Measurements from ENCODE around the gene CRTC2.
"Not testable (repeated sequence)": the region's sequence is repeated elsewhere in the genome, so short reads cannot be mapped to it uniquely, and the experiment has no call there.

DNA sequence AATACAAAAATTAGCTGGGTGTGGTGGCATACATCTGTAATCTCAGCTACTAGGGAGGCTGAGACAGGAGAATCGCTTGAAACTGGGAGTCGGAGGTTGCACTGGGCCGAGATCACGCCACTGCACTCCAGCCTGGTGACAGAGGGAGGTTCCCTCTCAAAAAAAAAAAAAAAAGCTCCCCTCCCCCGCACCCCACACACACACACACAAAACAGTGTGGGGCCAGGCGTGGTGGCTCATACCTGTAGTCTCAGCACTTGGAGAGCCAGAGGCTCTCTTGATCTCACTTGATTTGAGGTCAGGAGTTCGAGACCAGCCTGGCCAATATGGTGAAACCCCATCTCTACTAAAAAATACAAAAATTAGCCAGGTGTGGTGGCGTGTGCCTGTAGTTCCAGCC lies 52.5 kb downstream of the CRTC2 start:
- TF ChIP-seq, protein P1, sequence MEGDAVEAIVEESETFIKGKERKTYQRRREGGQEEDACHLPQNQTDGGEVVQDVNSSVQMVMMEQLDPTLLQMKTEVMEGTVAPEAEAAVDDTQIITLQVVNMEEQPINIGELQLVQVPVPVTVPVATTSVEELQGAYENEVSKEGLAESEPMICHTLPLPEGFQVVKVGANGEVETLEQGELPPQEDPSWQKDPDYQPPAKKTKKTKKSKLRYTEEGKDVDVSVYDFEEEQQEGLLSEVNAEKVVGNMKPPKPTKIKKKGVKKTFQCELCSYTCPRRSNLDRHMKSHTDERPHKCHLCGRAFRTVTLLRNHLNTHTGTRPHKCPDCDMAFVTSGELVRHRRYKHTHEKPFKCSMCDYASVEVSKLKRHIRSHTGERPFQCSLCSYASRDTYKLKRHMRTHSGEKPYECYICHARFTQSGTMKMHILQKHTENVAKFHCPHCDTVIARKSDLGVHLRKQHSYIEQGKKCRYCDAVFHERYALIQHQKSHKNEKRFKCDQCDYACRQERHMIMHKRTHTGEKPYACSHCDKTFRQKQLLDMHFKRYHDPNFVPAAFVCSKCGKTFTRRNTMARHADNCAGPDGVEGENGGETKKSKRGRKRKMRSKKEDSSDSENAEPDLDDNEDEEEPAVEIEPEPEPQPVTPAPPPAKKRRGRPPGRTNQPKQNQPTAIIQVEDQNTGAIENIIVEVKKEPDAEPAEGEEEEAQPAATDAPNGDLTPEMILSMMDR (conservative IDR thresholded peaks at IDR 0.05; ENCODE audit: low read depth, low read length), result not testable (repeated sequence)
- TF ChIP-seq RAD21 (IDR thresholded peaks at IDR 0.05; ENCODE audit: low read length); RFX5 (IDR thresholded peaks at IDR 0.05; ENCODE audit: low read depth, low read length); USF2 (IDR thresholded peaks at IDR 0.05; ENCODE audit: low read depth, low read length); MAZ (IDR thresholded peaks at IDR 0.05; ENCODE audit: borderline replicate concordance, low read depth, low read length); SMC3 (IDR thresholded peaks at IDR 0.05; ENCODE audit: low read depth, low read length); POLR2A (IDR thresholded peaks at IDR 0.05; ENCODE audit: low read depth, low read length): not testable (repeated sequence)

Measured in IMR-90 (cell line).